WTC11 (cell line): Measurements from ENCODE around the gene PLK1. TPM values are rescaled to one million over a fixed set of nuclear protein-coding genes. Genes with fewer than 3 reads are reported as not detected.

Experiments used
- ATAC-seq: fragments of 200-7000 bp; cut with Tn5 transposase; 2 replicates; pipeline ENCODE4 v1.10.0; 2021; ENCODE audit warnings: mild to moderate bottlenecking, moderate library complexity
- CTCF ChIA-PET: fragments of 300-600 bp; sonication (Branson Sonifier 250); formaldehyde crosslinking; loops from one replicate; lab custom pipeline; 2021; ENCODE audit warnings: antibody characterized with exemption; lab: Charles Lee
- POLR2A ChIA-PET: fragments of 350-600 bp; sonication (Branson Sonifier 250); formaldehyde crosslinking; loops from one replicate; lab custom pipeline; 2021; ENCODE audit warnings: antibody characterized with exemption; lab: Charles Lee
- DNase-seq: peaks from one replicate; pipeline ENCODE4 v3.0.0; 2021; ENCODE audit warnings: low spot score
- H3K27ac Mint-ChIP-seq: 2 replicates; pipeline ENCODE4 v1.8.0; 2021; ENCODE audit warnings: mixed read lengths
- H3K27me3 Mint-ChIP-seq: 2 replicates; pipeline ENCODE4 v1.8.0; 2021; ENCODE audit warnings: low read depth, mild to moderate bottlenecking, moderate library complexity, mixed read lengths
- H3K36me3 Mint-ChIP-seq: 2 replicates; pipeline ENCODE4 v1.8.0; 2021; ENCODE audit warnings: mixed read lengths
- H3K4me1 Mint-ChIP-seq: 2 replicates; pipeline ENCODE4 v1.8.0; 2022; ENCODE audit warnings: mixed read lengths
- H3K4me3 Mint-ChIP-seq: 2 replicates; pipeline ENCODE4 v1.8.0; 2021; ENCODE audit warnings: mild to moderate bottlenecking, moderate library complexity, mixed read lengths
- H3K9me3 Mint-ChIP-seq: 2 replicates; pipeline ENCODE4 v1.8.0; 2021; ENCODE audit warnings: mixed read lengths
- CBFB ChIP-seq: sonication (generic); formaldehyde crosslinking; IDR thresholded peaks from 2 replicates; pipeline ENCODE4 v1.8.1; 2022; ENCODE audit warnings: mild to moderate bottlenecking, low read depth, missing genetic modification reagents
- CREB1 ChIP-seq: sonication (generic); formaldehyde crosslinking; IDR thresholded peaks from 2 replicates; pipeline ENCODE4 v1.8.0; 2023; ENCODE audit warnings: mild to moderate bottlenecking, missing genetic modification reagents
- ESRRA ChIP-seq: sonication (generic); formaldehyde crosslinking; IDR thresholded peaks from 2 replicates; pipeline ENCODE4 v1.8.1; 2022; ENCODE audit warnings: mild to moderate bottlenecking, missing genetic modification reagents, borderline replicate concordance
- GABPB1 ChIP-seq: sonication (generic); formaldehyde crosslinking; IDR thresholded peaks from 2 replicates; pipeline ENCODE4 v1.8.1; 2023; ENCODE audit warnings: mild to moderate bottlenecking, missing genetic modification reagents
- HMGA2 ChIP-seq: fragments of 250-450 bp; sonication (Bioruptor Pico); IDR thresholded peaks from 2 replicates; pipeline ENCODE4 v1.4.0; 2021; ENCODE audit warnings: mild to moderate bottlenecking, moderate library complexity
- MXD4 ChIP-seq: fragments of 250-450 bp; sonication (Bioruptor Pico); IDR thresholded peaks from 2 replicates; pipeline ENCODE4 v1.8.0; 2021; ENCODE audit warnings: mild to moderate bottlenecking, moderate library complexity, borderline replicate concordance
- NFATC4 ChIP-seq: fragments of 250-450 bp; sonication (Bioruptor Pico); IDR thresholded peaks from 2 replicates; pipeline ENCODE4 v1.9.0; 2021; ENCODE audit warnings: mild to moderate bottlenecking
- NFYB ChIP-seq: sonication (generic); formaldehyde crosslinking; conservative IDR thresholded peaks from 2 replicates; pipeline ENCODE4 v1.8.0; 2022; ENCODE audit warnings: low read depth, missing genetic modification reagents
- NR1H2 ChIP-seq: sonication (generic); formaldehyde crosslinking; IDR thresholded peaks from 2 replicates; pipeline ENCODE4 v1.9.0; 2021; ENCODE audit warnings: mild to moderate bottlenecking, moderate library complexity, missing genetic modification reagents
- RELA ChIP-seq: sonication (generic); formaldehyde crosslinking; IDR thresholded peaks from 2 replicates; pipeline ENCODE4 v1.8.1; 2022; ENCODE audit warnings: missing genetic modification reagents, mild to moderate bottlenecking, borderline replicate concordance
- ZNF232 ChIP-seq: sonication (generic); formaldehyde crosslinking; IDR thresholded peaks from 2 replicates; pipeline ENCODE4 v1.8.0; 2022; ENCODE audit warnings: mild to moderate bottlenecking, missing genetic modification reagents
- ZNF416 ChIP-seq: fragments of 250-450 bp; sonication (Bioruptor Pico); IDR thresholded peaks from 2 replicates; pipeline ENCODE4 v1.9.0; 2021; ENCODE audit warnings: mild to moderate bottlenecking, inconsistent platforms
- ZNF423 ChIP-seq: fragments of 250-450 bp; sonication (Bioruptor Pico); IDR thresholded peaks from 2 replicates; pipeline ENCODE4 v2.1.2; 2022; ENCODE audit warnings: mild to moderate bottlenecking, moderate library complexity
- total RNA-seq: library from RNA; stranded (reverse); gene quantifications from 3 replicates; pipeline ENCODE4 v1.2.3, GENCODE V29; 2021
- TF ChIP-seq, protein P1 (sequence below): sonication (generic); formaldehyde crosslinking; IDR thresholded peaks from 2 replicates; pipeline ENCODE4 v1.8.1; 2023; ENCODE audit warnings: mild to moderate bottlenecking, missing genetic modification reagents, moderate library complexity
- TF ChIP-seq, protein P2 (sequence below): fragments of 250-450 bp; sonication (Bioruptor Pico); IDR thresholded peaks from 2 replicates; pipeline ENCODE4 v2.1.2; 2022; ENCODE audit warnings: mild to moderate bottlenecking, moderate library complexity
- TF ChIP-seq, protein P3 (sequence below): sonication (generic); formaldehyde crosslinking; conservative IDR thresholded peaks from 2 replicates; pipeline ENCODE4 v1.8.1; 2023; ENCODE audit warnings: mild to moderate bottlenecking, low read depth, missing genetic modification reagents, moderate library complexity
- TF ChIP-seq, protein P4 (sequence below): sonication (generic); formaldehyde crosslinking; IDR thresholded peaks from 2 replicates; pipeline ENCODE4 v1.8.0; 2022; ENCODE audit warnings: mild to moderate bottlenecking, missing genetic modification reagents
- TF ChIP-seq, protein P5 (sequence below): fragments of 250-450 bp; sonication (Bioruptor Pico); IDR thresholded peaks from 2 replicates; pipeline ENCODE4 v1.8.0; 2021; ENCODE audit warnings: mild to moderate bottlenecking
- TF ChIP-seq, protein P6 (sequence below): sonication (generic); formaldehyde crosslinking; IDR thresholded peaks from 2 replicates; pipeline ENCODE4 v1.8.0; 2023; ENCODE audit warnings: mild to moderate bottlenecking, missing genetic modification reagents
- TF ChIP-seq, protein P7 (sequence below): fragments of 200-600 bp; IDR thresholded peaks from 2 replicates; pipeline ENCODE4 v1.8.0; 2022; ENCODE audit warnings: antibody characterized with exemption

PLK1 gene
- total RNA-seq, 1 experiment from 2014 or later: 167 TPM

DNA sequence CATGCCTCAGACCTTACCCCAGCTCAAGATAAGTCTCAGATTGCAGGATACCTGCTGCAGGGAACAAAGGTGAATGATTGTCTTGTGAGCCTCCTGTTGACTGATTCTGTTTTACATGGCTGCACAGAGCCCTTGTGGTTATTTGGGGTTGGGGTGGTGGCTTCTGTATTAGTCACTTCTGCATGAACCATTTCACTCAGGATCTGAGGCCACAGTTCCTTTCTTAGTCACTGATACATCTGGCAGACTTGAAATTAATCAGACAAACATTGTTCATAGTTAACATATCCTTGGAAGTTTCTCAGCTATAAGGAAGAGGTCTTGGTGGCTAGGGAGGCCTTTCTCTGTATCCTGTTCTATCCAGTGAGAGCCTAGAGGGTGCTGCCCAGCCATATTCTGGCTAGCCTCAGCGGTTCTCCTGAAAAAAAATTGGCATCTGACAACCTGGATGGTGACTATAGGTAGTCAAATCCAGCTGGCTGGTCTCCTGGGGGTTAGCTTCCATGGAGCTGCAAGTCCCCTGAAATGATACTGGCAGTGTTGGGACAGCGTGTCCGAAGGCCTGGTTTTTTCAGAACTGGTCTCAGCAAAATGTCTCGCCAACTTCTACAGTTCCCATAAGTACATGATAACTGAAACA, 8.4 kb upstream of the PLK1 start:
- no peak for DNase-seq
- CTCF ChIA-PET: no interaction called here

More for the DNA sequence above, 8.4 kb upstream of the PLK1 start:
- Mint-ChIP-seq H3K27me3 (no peaks in the 10 kb centered on the region), H3K27ac (no peak overlapping the region; the same call in 1 of the 2 replicates), H3K4me3 (no peak overlapping the region), H3K9me3 (no peaks in the 10 kb centered on the region), H3K36me3 (peaks cover 34% of the 10 kb centered on the region), H3K4me1 (no peaks in the 10 kb centered on the region)
- POLR2A ChIA-PET: no interaction called here
- ATAC-seq: no peak
- TF ChIP-seq, protein P1, sequence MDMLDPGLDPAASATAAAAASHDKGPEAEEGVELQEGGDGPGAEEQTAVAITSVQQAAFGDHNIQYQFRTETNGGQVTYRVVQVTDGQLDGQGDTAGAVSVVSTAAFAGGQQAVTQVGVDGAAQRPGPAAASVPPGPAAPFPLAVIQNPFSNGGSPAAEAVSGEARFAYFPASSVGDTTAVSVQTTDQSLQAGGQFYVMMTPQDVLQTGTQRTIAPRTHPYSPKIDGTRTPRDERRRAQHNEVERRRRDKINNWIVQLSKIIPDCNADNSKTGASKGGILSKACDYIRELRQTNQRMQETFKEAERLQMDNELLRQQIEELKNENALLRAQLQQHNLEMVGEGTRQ (CRISPR knock-in tag): no peak
- TF ChIP-seq, protein P2, sequence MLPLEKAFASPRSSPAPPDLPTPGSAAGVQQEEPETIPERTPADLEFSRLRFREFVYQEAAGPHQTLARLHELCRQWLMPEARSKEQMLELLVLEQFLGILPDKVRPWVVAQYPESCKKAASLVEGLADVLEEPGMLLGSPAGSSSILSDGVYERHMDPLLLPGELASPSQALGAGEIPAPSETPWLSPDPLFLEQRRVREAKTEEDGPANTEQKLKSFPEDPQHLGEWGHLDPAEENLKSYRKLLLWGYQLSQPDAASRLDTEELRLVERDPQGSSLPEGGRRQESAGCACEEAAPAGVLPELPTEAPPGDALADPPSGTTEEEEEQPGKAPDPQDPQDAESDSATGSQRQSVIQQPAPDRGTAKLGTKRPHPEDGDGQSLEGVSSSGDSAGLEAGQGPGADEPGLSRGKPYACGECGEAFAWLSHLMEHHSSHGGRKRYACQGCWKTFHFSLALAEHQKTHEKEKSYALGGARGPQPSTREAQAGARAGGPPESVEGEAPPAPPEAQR: no peak
- TF ChIP-seq, protein P3, sequence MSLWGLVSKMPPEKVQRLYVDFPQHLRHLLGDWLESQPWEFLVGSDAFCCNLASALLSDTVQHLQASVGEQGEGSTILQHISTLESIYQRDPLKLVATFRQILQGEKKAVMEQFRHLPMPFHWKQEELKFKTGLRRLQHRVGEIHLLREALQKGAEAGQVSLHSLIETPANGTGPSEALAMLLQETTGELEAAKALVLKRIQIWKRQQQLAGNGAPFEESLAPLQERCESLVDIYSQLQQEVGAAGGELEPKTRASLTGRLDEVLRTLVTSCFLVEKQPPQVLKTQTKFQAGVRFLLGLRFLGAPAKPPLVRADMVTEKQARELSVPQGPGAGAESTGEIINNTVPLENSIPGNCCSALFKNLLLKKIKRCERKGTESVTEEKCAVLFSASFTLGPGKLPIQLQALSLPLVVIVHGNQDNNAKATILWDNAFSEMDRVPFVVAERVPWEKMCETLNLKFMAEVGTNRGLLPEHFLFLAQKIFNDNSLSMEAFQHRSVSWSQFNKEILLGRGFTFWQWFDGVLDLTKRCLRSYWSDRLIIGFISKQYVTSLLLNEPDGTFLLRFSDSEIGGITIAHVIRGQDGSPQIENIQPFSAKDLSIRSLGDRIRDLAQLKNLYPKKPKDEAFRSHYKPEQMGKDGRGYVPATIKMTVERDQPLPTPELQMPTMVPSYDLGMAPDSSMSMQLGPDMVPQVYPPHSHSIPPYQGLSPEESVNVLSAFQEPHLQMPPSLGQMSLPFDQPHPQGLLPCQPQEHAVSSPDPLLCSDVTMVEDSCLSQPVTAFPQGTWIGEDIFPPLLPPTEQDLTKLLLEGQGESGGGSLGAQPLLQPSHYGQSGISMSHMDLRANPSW (CRISPR knock-in tag): no peak
- TF ChIP-seq ZNF416 (CRISPR knock-in tag) (no peak), CBFB (no peak), NFATC4 (CRISPR knock-in tag) (no peak), ESRRA (CRISPR knock-in tag) (no peak), NFYB (CRISPR knock-in tag) (no peak), MXD4 (CRISPR knock-in tag) (no peak), ZNF232 (CRISPR knock-in tag) (no peak), NR1H2 (CRISPR knock-in tag) (no peak), GABPB1 (CRISPR knock-in tag) (no peak), HMGA2 (CRISPR knock-in tag) (no peak), CREB1 (CRISPR knock-in tag) (no peak), ZNF423 (CRISPR knock-in tag) (no peak), RELA (no peak)
- TF ChIP-seq, protein P4, sequence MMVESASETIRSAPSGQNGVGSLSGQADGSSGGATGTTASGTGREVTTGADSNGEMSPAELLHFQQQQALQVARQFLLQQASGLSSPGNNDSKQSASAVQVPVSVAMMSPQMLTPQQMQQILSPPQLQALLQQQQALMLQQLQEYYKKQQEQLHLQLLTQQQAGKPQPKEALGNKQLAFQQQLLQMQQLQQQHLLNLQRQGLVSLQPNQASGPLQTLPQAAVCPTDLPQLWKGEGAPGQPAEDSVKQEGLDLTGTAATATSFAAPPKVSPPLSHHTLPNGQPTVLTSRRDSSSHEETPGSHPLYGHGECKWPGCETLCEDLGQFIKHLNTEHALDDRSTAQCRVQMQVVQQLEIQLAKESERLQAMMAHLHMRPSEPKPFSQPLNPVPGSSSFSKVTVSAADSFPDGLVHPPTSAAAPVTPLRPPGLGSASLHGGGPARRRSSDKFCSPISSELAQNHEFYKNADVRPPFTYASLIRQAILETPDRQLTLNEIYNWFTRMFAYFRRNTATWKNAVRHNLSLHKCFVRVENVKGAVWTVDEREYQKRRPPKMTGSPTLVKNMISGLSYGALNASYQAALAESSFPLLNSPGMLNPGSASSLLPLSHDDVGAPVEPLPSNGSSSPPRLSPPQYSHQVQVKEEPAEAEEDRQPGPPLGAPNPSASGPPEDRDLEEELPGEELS (CRISPR knock-in tag): no peak
- TF ChIP-seq, protein P5, sequence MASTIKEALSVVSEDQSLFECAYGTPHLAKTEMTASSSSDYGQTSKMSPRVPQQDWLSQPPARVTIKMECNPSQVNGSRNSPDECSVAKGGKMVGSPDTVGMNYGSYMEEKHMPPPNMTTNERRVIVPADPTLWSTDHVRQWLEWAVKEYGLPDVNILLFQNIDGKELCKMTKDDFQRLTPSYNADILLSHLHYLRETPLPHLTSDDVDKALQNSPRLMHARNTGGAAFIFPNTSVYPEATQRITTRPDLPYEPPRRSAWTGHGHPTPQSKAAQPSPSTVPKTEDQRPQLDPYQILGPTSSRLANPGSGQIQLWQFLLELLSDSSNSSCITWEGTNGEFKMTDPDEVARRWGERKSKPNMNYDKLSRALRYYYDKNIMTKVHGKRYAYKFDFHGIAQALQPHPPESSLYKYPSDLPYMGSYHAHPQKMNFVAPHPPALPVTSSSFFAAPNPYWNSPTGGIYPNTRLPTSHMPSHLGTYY (CRISPR knock-in tag): no peak
- TF ChIP-seq, protein P6, sequence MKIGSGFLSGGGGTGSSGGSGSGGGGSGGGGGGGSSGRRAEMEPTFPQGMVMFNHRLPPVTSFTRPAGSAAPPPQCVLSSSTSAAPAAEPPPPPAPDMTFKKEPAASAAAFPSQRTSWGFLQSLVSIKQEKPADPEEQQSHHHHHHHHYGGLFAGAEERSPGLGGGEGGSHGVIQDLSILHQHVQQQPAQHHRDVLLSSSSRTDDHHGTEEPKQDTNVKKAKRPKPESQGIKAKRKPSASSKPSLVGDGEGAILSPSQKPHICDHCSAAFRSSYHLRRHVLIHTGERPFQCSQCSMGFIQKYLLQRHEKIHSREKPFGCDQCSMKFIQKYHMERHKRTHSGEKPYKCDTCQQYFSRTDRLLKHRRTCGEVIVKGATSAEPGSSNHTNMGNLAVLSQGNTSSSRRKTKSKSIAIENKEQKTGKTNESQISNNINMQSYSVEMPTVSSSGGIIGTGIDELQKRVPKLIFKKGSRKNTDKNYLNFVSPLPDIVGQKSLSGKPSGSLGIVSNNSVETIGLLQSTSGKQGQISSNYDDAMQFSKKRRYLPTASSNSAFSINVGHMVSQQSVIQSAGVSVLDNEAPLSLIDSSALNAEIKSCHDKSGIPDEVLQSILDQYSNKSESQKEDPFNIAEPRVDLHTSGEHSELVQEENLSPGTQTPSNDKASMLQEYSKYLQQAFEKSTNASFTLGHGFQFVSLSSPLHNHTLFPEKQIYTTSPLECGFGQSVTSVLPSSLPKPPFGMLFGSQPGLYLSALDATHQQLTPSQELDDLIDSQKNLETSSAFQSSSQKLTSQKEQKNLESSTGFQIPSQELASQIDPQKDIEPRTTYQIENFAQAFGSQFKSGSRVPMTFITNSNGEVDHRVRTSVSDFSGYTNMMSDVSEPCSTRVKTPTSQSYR: no peak
- TF ChIP-seq, protein P7, sequence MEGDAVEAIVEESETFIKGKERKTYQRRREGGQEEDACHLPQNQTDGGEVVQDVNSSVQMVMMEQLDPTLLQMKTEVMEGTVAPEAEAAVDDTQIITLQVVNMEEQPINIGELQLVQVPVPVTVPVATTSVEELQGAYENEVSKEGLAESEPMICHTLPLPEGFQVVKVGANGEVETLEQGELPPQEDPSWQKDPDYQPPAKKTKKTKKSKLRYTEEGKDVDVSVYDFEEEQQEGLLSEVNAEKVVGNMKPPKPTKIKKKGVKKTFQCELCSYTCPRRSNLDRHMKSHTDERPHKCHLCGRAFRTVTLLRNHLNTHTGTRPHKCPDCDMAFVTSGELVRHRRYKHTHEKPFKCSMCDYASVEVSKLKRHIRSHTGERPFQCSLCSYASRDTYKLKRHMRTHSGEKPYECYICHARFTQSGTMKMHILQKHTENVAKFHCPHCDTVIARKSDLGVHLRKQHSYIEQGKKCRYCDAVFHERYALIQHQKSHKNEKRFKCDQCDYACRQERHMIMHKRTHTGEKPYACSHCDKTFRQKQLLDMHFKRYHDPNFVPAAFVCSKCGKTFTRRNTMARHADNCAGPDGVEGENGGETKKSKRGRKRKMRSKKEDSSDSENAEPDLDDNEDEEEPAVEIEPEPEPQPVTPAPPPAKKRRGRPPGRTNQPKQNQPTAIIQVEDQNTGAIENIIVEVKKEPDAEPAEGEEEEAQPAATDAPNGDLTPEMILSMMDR: no peak
